KOPT-K1 (cell line): ENCODE results near the gene SPRR1A.

ENCODE experiments used
- H3K27ac ChIP-seq: fragments of 200-600 bp; sonication (generic); 2 replicates; pipeline ENCODE4 v1.5.1; 2016; ENCODE audit warnings: antibody characterized with exemption, mild to moderate bottlenecking, low read depth, low read length; ENCODE audit not compliant: poor library complexity, severe bottlenecking
- H3K36me3 ChIP-seq: fragments of 200-600 bp; sonication (generic); 2 replicates; pipeline ENCODE4 v1.5.1; 2017; ENCODE audit warnings: antibody characterized with exemption, mild to moderate bottlenecking, low read length, moderate library complexity; ENCODE audit not compliant: insufficient read depth
- H3K9me3 ChIP-seq: fragments of 200-600 bp; sonication (generic); 2 replicates; pipeline ENCODE4 v1.5.1; 2017; ENCODE audit warnings: antibody characterized with exemption, low read length, mild to moderate bottlenecking; ENCODE audit not compliant: insufficient read depth, poor library complexity, severe bottlenecking

The SPRR1A gene

GRCh38 chr1:153032677-153033308 is 48.9 kb downstream of the SPRR1A start:
- Histone ChIP-seq H3K36me3 (no peaks in the 10 kb centered on the region), H3K27ac (no peak overlapping the region), H3K9me3 (no peaks in the 10 kb centered on the region)

- no peaks in the 10 kb centered on the region for H3K36me3 ChIP-seq
These were observed 51.3 kb downstream of the SPRR1A start for GRCh38 chr1:153035211-153035610.

More at GRCh38 chr1:153035211-153035610, 51.3 kb downstream of the SPRR1A start:
- no peak overlapping the region for H3K27ac ChIP-seq
- H3K9me3 ChIP-seq: no peaks in the 10 kb centered on the region
